BJ (cell line): ENCODE measurements around the gene SFXN5. TPM values are rescaled to one million over a fixed set of nuclear protein-coding genes. Genes with fewer than 3 reads are reported as not detected.

ENCODE experiments used
- CTCF ChIA-PET: fragments of 350-600 bp; formaldehyde crosslinking; extraction: SDS; loops from one replicate; lab custom pipeline; 2021; ENCODE audit warnings: antibody characterized with exemption, inconsistent platforms; lab: Yijun Ruan, JAX
- POLR2A ChIA-PET: fragments of 300-600 bp; sonication (Branson Sonifier 250); formaldehyde crosslinking; extraction: SDS; loops from one replicate; lab custom pipeline; 2021; ENCODE audit warnings: antibody characterized with exemption; lab: Charles Lee
- DNase-seq: peaks from one replicate; pipeline ENCODE4 v3.0.0-alpha.2; 2011; ENCODE audit warnings: low read depth
- H3K27me3 ChIP-seq: 2 replicates; pipeline ENCODE4 v1.6.0; 2011; ENCODE audit warnings: low read length; ENCODE audit not compliant: control insufficient read depth, insufficient read depth
- H3K36me3 ChIP-seq: 2 replicates; pipeline ENCODE4 v1.5.1; 2011; ENCODE audit warnings: low read length; ENCODE audit not compliant: control insufficient read depth, insufficient read depth
- H3K4me3 ChIP-seq: 2 replicates; pipeline ENCODE4 v1.5.1; 2011; ENCODE audit warnings: low read depth, mild to moderate bottlenecking, control low read depth, low read length
- polyA plus RNA-seq: library from polyadenylated mRNA; depleted of rRNA; stranded (reverse); fragments of >200 nt; gene quantifications from 2 replicates; pipeline ENCODE4 v1.2.3, GENCODE V29; 2011
- TF ChIP-seq, protein P1 (sequence below): IDR thresholded peaks from 2 replicates; pipeline ENCODE4 v1.5.1; 2011; ENCODE audit warnings: low read depth, mild to moderate bottlenecking, control low read depth, inconsistent platforms, low read length, moderate library complexity; ENCODE audit not compliant: insufficient read depth

SFXN5 gene
- polyA plus RNA-seq, 1 experiment: 11.5 TPM

DNA sequence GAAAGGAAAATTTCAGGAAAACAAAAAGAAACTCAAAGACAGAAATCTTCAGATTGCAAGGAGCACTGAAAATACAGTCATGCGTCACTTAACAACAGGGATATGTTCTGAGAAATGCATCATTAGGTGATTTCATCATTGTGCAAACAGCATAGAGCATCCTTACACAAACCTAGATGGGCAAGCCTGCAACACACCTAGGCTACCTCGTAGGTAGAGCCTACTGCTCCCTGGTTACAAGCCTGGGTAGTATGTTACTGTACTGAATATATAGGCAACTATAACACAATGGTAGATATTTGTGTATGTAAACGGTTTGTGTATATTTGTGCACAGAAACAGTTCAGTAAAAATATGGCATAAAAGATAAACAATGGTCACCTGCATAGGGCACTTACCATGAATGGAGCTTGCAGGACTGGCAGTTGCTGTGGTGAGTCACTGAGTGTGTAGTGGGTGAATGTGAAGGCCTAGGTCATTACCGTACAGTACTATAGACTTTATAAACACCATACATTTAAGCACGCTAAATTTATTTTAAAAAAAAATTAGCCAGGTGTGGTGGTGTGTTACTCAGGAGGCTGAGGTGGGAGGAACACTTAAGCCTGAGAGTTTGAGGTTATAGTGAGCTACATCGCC lies 33.4 kb downstream of the SFXN5 start:
- CTCF ChIA-PET: interaction anchor here (1.3 kb wide), 1 partner anchor 15 kb away, joined by 3 read pairs; no protein-coding TSS in a partner anchor
- DNase-seq: no peak
- Histone ChIP-seq H3K36me3 (peaks cover 7% of the 10 kb centered on the region), H3K4me3 (no peak overlapping the region), H3K27me3 (no peaks in the 10 kb centered on the region)
- POLR2A ChIA-PET: no interaction called here
- TF ChIP-seq, protein P1, sequence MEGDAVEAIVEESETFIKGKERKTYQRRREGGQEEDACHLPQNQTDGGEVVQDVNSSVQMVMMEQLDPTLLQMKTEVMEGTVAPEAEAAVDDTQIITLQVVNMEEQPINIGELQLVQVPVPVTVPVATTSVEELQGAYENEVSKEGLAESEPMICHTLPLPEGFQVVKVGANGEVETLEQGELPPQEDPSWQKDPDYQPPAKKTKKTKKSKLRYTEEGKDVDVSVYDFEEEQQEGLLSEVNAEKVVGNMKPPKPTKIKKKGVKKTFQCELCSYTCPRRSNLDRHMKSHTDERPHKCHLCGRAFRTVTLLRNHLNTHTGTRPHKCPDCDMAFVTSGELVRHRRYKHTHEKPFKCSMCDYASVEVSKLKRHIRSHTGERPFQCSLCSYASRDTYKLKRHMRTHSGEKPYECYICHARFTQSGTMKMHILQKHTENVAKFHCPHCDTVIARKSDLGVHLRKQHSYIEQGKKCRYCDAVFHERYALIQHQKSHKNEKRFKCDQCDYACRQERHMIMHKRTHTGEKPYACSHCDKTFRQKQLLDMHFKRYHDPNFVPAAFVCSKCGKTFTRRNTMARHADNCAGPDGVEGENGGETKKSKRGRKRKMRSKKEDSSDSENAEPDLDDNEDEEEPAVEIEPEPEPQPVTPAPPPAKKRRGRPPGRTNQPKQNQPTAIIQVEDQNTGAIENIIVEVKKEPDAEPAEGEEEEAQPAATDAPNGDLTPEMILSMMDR: no peak

DNA sequence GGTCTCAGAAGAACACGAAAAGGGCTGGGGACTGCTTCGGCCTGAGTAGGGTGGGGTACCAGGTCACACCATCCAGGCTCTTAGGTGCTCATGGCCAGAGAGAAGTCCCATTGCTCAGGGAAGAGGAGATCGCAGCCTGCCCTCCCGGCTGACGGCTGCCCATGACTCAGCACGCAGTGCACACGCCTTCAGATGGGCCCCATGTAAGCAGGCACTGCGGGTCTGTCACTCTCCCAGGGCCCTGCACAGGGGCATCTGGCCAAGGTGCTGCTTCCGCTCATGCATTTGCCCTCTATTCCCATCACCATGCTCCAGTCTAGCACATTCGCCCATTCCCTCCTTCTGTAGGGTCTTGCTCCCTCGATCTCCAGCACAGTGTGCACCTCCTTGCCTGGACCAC lies 34.7 kb downstream of the SFXN5 start:
- TF ChIP-seq, protein P1: no peak
- Histone ChIP-seq H3K36me3 (peaks cover 7% of the 10 kb centered on the region), H3K4me3 (no peak overlapping the region), H3K27me3 (no peaks in the 10 kb centered on the region)
- ChIA-PET POLR2A (no interaction called here), CTCF (no interaction called here)
- no peak for DNase-seq

DNA sequence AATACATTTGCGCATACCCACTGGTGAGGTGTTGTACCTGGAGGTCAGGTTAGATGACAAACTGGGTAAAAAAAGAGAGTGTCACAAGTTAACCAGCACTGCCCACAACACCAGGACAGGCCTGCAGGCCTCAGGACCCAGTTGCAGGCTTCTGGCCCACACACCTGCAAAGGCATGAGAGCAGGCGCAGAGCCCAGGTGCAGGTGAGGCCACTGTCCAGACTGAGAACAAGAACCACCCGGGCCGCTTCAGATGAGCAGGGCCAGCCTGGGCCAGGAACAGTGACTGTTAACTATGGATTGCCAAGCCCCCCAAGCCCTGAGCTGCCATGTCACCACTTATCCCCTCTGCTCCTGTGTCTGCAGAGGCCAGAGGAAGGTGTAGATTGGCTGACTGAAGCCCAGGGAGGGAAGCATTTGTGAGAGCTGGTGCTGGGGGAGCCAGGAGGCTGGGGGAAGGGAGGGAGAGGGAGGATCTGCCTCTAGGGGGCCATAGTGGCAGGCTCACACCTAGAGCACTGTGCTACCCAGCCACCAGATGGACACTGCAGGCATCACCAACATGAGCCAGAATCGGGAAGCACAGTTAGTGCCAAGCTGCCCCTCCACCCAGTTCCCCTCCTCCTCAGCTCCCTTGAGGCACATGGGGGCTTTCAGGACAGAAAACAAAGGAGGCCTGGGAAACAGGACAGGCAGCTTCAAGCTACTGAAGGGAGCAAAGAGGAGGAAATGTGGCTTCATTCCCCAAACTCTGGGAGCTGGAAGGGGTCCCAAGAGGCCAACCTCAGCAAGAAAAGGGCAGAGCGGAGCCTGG lies 35.4 kb downstream of the SFXN5 start:
- ChIA-PET POLR2A (no interaction called here), CTCF (no interaction called here)
- peaks cover 7% of the 10 kb centered on the region for H3K36me3 ChIP-seq
- H3K4me3 ChIP-seq: no peak overlapping the region
- TF ChIP-seq, protein P1: 0 out of 2 replicates have a peak, but pooled peaks have one; percentile 7
- no peak for DNase-seq
- H3K27me3 ChIP-seq: no peaks in the 10 kb centered on the region

DNA sequence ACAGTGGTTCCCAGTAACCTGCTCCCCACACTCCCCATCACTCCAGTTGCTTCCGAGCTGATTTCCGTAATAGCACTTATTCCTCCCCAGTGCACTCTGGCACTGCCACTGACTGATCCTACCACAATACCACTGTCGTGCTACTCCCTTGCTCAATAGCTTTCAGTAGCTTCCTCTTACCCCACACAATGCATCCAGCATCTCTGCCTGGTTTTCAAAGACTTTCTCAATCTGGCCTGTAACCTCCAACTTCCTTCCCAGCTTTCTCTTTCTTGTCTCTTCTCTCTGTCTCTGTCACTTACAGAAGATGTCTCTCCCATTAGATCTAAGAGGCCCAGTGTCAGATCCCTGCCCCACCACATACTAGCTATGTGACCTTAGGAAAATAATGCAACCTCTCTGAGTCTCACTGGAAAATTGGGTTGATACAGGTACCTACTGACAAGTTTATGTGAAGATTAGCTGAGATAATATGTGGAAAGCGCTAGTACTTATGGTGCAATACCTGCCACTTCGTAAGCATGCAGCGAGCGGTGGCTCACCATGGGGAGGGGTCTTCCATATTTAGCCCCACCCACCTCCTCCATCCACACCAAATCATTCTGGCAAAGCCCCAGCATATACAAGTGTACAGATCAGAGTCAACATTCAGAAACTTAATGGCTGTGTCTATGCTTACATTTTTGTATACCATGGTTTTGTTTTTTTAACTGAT lies 36.7 kb downstream of the SFXN5 start:
- peaks cover 6% of the 10 kb centered on the region for H3K36me3 ChIP-seq
- TF ChIP-seq, protein P1: no peak
- no peak for DNase-seq
- no peak overlapping the region for H3K4me3 ChIP-seq
- POLR2A ChIA-PET: no interaction called here
- CTCF ChIA-PET: interaction anchor here (0.9 to 1.1 kb wide), 3 partner anchors 8 to 59 kb away, joined by 3 to 4 read pairs (median 3); no protein-coding TSS in a partner anchor
- H3K27me3 ChIP-seq: no peaks in the 10 kb centered on the region

DNA sequence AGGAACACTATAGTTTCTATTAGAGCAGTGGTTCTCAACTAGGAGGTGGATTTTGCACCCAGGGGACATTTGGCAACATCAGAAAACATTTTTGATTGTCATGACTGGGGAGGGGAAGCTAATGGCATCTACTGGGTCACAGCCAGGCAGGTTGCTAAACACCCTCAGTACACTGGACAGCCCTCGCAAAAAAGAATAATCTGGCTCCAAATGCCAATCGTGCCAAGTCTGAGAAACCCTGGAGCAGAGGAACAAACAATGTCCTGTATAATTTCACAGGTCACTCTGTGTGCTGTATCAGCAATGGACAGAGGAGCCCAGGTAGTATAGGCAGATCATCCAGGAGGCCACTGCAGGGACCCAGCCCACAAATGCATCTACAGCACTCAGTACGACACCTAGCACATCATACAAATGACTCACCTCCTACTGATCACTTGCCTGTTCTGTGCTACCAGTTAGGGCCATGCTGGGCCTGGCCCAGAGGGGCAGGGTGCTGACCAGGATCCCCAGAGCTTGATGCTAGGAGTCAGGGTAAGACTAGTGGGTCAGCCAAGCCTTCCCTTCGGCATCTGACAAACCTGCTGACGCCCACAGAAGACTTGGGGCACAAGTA lies 37.6 kb downstream of the SFXN5 start:
- TF ChIP-seq, protein P1: no peak
- ChIA-PET POLR2A (no interaction called here), CTCF (interaction anchor here (0.9 to 1.1 kb wide), 3 partner anchors 9 to 58 kb away, joined by 3 to 4 read pairs (median 3); no protein-coding TSS in a partner anchor)
- Histone ChIP-seq H3K36me3 (peaks cover 6% of the 10 kb centered on the region), H3K4me3 (no peak overlapping the region), H3K27me3 (no peaks in the 10 kb centered on the region)
- DNase-seq: no peak
